ENCODE data around the gene LPAR1.

DNA sequence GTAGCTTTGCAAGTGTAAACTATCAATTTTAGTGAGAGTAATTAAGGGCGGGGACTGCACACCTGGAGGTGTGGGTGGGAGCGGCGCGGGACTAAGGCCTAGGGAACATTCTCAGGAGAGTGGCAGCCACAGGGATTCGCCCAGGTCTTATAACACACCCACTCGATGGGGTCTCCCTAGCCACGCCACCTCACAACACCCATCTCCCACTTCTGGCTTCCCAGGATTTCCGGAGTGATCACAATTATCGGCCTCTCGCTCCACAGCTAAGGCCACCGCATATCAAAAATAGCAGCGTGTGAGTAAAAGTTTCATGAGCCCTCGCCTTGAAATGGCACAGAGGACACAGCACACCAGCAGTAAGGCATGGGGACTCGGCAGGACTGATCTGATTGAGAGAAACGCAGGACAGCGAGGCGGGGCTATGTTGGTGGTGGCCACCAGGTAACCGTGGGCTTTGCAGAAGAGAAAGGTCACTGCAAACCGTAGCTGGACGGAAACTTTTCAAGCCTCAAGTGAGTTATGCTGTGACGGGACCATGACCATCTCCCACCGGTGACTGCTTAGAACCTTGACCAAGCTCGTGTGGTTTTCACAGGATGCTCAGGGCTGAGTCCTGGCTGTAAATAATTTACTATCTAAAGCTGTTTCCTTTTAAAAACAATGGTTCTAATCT is 1.1 kb upstream of the LPAR1 start:
- no peak for TF ChIP-seq EZH2 (IDR thresholded peaks at IDR 0.05)
- TF ChIP-seq, protein P1, sequence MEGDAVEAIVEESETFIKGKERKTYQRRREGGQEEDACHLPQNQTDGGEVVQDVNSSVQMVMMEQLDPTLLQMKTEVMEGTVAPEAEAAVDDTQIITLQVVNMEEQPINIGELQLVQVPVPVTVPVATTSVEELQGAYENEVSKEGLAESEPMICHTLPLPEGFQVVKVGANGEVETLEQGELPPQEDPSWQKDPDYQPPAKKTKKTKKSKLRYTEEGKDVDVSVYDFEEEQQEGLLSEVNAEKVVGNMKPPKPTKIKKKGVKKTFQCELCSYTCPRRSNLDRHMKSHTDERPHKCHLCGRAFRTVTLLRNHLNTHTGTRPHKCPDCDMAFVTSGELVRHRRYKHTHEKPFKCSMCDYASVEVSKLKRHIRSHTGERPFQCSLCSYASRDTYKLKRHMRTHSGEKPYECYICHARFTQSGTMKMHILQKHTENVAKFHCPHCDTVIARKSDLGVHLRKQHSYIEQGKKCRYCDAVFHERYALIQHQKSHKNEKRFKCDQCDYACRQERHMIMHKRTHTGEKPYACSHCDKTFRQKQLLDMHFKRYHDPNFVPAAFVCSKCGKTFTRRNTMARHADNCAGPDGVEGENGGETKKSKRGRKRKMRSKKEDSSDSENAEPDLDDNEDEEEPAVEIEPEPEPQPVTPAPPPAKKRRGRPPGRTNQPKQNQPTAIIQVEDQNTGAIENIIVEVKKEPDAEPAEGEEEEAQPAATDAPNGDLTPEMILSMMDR (IDR thresholded peaks at IDR 0.05): no peak
